ENCODE results near the gene GLOD5.

The GLOD5 gene

DNA sequence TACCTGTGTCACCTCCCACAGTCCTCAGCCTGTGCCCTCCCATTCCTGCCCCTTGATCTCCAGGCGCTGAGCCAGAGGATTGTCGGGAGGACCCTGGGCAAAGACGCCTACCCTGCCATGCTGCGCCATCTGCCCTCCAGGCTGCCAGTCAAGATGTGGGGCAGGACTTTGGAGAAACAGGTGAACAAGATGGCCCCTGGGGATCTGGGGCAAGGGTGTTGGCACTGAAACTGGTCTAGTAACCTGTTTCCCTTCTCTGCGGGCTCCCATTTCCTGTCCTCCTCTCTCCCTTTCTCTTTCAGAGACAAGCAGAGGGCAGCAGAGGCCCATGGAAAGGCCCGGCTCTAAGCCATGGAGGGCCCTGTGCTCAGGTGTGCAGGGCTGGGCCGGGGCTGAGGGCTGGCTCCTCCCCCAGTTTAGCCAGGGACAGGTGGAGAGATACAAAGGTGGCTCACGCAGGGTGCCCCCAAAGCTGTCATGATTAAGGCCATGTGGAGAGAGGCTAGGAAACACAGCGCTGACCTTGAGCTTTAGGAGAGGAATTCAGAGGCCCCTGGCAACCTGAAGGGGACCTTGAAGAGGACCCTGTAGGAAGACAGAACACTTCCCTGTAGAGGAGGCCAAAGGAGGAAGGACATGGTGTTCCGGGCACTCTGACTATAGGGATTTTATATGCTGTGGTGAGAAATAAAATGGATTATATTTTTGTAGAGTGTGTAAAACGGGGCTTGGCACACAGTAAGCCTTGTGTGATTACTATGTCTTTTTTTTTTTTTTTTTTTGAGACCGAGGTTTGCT is at the start of gene GLOD5:
GLOD5 (plus strand) TSS at position 74 of the 798 bp plus-strand sequence; CDS start at position 118, 44 bp downstream.
- DNase-seq (ENCODE audit: low read depth in 2 of 2): no peak

DNA sequence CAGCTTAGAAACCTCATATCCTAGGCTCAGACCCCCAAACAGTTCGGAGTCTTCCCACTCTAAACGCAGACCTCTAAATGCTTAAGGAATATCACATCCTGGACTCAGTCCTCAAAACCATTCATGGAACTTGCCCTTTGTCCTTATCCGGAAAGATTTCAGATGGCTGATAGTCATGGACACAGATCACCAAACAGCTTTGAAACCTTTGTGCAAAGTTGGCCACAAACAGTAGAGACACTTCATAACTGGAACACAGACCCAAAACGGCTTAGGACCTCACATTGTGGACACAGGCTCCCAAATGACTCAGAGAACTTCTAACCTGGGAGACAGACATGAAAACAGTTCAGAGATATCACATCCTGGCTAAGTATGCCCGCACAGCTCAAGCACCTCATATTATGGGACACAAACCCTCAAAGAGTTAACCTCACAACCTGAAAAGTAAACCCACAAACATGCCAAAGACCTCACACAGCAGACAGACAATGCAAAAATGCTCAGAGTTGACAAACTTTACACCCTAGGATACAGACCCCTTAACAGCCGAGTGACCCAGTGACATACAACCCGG is 49.5 kb upstream of the GLOD5 start:
- DNase-seq (ENCODE audit: low read depth in 2 of 2): no peak

DNA sequence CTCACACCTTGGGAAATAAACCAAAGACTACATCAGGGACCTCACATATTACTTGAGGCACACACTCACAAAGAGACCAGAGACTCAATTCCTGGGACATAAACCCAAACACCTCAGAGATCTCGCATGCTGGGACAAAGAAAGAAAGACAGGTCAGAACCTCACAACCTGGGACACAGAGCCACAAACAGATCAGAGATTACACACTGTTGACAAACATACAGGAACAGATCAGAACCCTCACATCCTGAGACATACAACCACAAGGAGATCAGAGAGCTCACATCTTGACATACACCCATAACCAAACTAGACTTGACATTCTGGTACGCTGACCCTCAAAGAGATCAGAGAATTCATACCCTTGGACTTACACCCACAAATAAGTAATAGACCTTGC is 47.7 kb upstream of the GLOD5 start:
- DNase-seq (ENCODE audit: low read depth in 2 of 2): no peak

DNA sequence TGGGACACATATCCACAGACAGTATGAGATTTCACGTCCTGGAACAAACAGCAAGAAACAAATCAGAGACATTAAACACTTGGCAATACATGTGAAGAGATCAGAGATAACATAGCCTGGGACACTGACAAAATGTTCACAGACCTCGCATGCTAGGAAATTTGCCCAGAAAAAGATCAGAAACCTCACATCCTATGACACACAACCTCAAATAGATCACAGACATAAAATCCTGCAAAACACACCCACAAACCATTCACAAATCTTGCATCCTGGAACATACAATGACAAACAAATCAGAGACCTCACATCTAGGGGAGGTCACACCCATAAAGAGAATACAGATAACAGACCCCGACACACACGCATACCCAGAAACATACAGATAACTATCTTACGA is 47.0 kb upstream of the GLOD5 start:
- no peak for DNase-seq (ENCODE audit: low read depth in 2 of 2)

DNA sequence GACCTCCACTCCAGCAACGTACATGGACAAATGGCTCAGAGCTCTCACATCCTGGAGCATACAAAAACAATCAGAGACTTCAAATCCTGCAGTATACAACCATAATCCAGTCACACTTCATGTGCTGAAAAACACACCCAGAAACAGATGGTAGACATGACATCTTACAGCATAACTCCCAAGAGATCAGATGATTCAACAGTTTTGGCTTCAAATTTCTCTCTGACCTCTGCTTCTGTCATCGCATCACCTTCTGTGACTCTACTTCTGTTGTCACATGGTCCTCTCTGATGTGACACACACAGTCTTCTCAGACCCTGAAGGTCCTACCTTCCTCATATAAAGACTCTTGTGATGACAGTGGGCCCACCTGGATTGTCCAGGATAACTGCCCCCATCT is 46.5 kb upstream of the GLOD5 start:
- no peak for DNase-seq (ENCODE audit: low read depth in 2 of 2)

DNA sequence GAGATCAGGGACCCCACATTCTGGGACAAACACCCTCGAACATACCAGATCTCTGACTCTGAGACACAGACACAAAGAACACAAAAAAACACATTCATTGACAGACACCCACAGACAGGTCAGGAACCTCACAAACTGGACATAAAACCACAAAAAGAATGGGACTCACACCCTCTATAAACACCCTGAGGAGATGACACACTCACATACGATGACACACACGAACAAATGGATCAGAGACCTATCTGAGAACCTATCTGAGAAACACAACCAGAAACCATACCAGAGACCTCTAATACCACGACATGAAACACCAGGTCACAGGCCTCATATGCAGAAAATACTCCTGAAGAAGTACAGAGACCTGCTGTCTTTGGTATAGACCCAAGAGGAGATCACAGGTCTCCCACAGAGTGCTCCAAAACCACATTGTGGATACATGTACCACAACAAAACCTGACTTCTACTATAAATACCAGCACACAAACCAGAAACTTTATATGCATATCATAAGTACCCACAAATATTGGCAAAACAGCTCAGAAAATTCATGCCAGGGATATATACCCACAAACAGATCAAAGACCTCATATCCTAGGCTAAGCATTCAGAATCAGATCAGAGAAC is 45.6 kb upstream of the GLOD5 start:
- DNase-seq (ENCODE audit: low read depth in 2 of 2): no peak

DNA sequence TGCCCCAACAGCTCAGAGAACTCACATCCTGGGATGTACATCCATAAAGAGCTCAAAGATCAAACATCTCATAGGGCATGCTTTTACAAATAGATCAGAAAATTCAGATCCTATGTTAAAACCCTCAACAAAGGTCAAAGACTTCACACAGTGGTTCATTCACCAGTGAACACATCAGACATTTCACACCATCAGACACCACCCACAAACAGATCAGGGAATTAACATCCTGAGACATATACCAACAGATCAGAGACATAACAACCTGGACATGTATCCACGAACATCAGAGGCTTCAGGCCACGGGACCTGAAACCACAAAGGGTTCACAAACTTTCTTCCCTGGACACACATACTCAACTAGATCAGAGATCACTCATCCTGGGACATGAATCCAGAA is 41.6 kb upstream of the GLOD5 start:
- no peak for DNase-seq (ENCODE audit: low read depth in 2 of 2)

DNA sequence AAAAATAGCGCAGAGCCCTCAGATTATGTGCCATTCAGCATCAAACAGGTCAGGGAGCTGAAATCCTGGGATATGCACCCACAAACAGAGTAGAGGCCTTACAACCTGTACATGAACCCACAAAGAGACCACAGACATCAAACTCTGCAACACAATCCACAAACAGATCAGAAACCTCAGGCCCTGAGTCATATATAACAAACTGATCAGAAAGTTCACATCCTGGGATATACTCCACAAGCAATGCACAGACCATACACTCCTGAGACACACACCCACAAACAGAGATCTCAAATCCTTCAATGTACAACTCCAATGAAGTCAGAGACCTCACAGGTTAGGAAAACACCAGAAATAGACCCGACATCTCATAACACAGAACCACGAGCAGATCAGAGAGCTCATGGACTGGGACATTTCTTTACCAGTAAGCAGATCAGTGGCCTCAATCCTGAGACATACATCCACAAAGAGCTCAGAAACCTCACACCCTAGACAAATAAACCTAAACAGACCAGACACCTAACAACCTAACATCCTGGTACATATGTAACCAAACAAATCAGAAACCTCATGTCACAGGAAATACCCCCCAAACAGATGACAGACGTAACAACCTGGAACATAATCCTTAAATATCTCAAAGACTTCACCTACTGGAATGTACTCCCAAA is 40.8 kb upstream of the GLOD5 start:
- no peak for DNase-seq (ENCODE audit: low read depth in 2 of 2)

DNA sequence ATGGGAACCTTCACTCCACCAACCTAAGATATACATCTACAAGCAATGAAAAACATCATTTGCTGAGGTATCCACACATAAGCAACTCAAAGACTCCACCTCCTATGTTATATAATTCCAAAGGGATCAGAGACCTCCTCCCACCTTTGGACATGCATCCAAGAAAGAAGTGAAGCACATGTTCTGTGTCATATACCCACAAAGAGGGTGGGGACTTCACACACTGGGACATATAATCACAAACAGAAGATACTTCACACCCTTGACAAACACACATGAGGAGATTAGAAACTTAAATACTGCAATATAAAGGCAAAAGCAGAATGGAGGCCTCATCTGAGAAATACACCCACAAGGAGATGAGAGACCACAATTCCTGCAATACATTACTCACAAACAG is 39.6 kb upstream of the GLOD5 start:
- no peak for DNase-seq (ENCODE audit: low read depth in 2 of 2)

DNA sequence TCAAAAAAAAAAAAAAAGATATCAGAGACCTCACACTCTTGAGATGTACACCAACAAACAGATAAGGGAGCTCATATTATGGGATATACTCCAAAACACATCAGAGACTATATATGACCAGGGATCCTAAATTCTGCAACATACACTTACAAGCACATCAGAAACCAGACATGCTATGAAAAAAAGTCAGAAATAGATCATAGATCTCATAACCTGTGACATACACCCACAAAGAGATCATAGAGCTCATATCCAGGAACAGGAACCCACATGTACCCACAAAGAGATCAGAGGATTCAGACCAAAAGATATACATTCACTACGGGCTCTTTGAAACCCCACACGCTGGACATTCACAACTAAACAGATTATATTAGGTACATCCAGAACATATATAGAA is 35.0 kb upstream of the GLOD5 start:
- DNase-seq (ENCODE audit: low read depth in 2 of 2): no peak

DNA sequence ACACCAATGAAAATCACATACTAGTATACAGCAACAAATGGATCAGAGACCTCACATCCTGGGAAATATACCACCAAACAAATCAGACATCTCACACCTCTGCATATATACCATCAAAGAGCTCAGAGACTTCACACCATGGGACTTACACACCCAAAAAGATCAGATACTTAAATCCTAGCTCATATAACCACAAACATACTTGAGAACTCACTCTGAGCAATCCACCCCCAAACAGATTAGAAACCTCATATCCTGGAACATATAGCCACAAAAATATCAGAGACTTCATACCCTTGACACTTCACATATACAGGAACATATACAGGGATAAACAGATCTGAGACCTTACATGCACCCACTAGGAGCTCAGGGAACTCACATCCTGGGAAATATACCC is 32.9 kb upstream of the GLOD5 start:
- DNase-seq (ENCODE audit: low read depth in 2 of 2): no peak

DNA sequence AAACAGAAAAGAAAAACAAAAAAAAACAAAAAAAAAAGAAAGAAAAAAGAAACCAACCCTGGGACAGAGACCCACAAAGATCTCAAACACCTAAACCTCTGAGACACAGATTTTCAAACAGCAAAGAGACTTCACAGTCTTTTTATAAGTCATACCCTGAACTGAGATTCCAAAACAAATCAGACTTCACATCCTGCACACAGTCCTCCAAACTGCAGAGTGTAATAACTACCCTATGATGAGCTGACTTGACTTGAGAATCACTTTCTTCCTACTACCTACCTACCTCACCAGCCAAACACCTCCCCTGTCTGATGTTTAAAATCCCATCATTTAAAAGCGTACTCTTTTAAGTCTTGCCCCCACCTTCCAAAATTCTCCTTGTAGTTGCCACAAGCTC is 25.2 kb upstream of the GLOD5 start:
- DNase-seq (ENCODE audit: low read depth in 2 of 2): no peak

DNA sequence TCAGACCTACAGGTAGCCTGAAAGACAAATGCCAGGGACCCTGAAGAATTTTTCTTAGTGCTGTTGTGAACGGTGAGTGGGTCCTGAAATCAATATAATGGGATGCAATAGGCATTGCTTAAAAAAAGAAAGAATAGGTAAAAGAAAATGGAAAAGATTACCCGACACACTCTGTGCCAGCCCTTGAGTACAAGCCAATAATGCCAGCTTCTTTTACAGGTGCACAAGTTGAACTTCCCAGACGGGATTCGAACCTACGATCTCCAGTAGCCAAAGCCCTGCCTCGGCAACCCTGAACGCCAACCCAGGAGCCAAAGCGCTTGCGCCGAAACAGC is 24.7 kb upstream of the GLOD5 start:
- no peak for DNase-seq (ENCODE audit: low read depth in 2 of 2)

DNA sequence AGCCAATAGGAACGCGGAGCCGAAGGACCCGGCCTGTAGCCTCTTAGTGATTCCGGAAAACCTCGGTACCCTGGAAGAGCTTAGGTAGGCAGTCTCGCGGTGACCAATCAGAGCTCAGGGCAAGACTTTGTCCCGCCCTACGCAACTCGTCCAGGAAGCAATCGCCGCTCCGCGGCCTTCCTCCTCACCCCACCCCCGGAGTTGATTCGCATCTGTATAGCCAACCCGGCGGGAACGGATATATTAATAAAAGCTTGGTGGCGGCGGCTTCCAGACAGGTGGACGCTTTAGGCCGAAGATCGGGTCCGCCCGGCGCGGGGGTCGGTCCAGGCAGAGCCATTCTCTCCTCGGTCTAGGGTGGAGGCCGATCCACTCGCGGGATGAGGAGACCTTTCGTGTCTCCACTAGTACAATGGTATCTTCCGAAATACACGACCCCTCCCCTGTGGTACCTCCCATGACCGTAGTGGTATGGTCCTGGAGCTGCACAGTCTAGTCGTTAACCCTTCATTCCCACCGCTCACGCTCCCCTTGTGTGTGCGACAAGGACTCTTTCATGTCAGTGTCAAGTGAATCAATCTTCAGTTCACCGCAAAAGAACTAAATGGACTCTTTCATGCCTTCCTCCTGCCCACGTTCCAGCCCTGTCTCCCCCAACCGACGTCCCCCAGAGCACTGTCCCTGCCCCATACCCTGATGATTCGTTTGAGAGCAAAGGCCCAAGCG is 24.2 kb upstream of the GLOD5 start:
- peak; percentile 74 to 81 for DNase-seq (ENCODE audit: low read depth in 2 of 2)

DNA sequence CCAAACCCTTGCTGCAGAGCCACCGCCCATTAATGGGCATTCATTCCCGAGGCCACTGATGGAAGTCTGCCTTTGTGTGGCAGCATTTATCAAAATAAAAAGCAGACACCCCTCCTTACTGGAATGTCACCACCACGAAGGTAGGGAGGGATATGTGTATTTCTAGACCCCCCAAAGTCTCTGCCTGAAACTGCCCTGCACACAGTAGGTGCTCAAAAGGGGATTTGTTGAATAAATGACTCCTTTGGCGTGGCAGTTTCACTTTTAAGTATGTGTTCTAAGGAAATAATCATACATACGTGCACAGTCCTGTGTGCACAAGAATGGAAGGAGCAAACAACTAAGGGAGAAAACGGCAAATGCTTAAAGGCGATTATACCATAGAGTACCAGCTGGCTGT is 23.6 kb upstream of the GLOD5 start:
- DNase-seq (ENCODE audit: low read depth in 2 of 2): no peak

DNA sequence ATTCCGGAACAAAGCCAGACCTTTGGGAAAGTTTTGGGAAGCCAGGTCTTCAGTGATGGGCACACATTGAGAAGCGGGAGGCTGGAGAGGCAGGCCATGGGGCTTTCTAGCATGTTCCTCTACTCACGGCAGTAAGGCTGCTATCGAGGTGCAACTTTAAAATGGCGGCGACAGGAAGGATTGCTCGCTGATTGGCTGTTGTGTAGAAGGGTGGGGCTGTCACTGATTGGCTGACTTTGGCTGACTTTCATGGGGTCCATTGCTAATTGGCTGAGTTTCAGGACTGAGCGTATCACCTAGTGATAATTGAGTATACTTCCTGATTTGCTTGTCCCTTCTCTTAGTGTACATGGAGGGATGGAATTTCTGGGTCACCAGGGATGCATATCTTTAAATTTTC is 19.7 kb upstream of the GLOD5 start:
- no peak for DNase-seq (ENCODE audit: low read depth in 2 of 2)

DNA sequence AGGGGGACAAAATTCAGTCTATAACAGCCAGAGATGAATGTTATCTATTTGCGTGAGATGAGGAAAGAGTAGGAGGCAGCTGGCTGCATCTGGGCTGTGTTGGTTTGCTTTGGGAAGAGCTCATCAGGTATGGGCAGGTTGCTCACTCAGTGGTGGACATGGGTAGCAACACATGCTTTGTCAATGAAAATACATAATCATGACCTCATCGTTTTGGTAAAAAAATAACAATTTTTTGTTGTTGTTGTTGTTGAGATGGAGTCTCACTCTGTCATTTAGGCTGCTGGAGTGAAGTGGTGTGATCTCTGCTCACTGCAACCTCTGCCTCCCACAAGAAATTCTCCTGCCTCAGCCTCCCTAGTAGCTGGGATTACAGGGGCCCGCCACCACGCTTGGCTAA is 16.3 kb upstream of the GLOD5 start:
- no peak for DNase-seq (ENCODE audit: low read depth in 2 of 2)

DNA sequence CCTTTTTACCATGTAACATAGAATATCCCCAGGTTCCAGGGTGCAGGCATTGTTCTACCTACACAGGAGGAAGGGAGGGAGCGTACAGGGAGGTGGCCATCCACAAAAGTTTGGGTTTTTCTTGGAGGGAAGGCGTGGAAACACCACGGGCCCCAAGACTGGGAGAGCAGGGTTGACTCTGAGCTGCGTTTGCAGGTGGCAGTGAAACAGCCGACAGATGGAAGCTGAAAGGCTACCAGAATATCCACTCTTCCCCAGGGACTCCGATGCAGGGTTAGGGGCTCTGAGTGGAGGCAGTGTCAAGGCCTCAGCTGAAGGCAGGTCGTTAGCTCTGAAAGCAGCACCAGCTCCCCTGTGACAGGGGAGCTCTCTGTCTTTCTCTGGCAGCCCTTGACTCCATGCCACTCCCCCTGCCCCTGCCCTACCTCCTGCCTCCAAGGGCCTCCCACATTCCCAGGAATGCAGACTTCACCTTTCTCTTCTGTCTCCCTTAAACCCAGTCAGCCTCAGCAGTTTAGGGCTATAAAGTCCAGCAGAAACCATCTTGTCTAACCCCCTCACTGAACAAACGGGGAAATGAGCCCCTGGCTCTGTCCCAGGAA is 14.0 kb upstream of the GLOD5 start:
- DNase-seq (ENCODE audit: low read depth in 2 of 2): no peak

DNA sequence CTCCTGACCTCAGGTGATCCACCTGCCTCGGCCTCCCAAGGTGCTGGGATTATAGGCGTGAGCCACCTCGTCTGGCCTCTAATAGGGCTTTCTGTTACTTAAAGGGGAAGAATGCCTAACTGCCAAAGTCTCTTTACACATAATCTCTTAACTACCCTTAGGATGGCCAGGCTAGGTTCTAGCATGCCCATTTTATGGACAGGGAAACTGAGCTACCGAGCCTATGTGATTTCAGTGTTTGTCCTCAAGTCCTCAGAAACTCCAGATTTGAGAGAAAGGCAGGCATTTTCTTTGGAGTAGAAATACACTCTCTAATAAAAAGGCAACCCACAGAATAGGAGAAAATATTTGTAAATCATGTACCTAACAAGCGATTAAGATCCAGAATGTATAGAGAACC is 12.4 kb upstream of the GLOD5 start:
- no peak for DNase-seq (ENCODE audit: low read depth in 2 of 2)

DNA sequence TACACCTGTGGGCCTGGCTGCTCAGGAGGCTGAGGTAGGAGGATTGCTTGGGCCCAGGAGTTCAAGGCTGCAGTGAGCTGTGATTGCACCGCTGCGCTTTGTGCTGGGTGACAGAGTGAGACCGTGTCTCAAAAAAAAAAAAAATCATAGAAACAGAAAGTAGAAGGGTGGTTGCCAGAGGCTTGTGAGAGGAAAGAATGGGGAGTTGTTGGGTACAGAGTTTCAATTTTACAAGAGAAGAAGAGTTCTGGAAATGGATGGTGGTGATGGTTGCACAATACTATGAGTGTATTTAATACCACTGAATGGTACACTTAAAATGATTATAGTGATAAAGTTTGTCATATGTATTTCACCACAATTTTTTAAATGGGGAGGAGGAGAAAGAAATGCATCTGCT is 10.2 kb upstream of the GLOD5 start:
- no peak for DNase-seq (ENCODE audit: low read depth in 2 of 2)

DNA sequence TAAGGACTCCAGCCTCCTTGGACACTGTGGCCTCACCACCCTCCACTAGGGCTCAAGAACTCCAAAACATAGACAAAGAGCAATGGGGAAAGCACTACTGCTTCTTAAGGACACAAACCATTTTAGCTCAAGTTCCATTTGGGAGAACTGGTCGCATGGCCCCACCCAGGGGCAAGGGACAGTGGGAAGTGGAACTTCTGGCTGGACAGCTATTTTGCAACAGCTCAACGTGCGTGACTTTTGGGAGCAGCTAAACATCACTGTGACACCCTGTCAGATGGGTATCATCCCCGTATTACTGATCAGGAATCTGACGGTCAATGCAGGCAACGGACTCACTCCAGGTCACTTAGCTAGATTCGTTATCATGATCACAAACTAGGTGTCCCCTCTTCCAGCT is 9.0 kb upstream of the GLOD5 start:
- no peak for DNase-seq (ENCODE audit: low read depth in 2 of 2)

DNA sequence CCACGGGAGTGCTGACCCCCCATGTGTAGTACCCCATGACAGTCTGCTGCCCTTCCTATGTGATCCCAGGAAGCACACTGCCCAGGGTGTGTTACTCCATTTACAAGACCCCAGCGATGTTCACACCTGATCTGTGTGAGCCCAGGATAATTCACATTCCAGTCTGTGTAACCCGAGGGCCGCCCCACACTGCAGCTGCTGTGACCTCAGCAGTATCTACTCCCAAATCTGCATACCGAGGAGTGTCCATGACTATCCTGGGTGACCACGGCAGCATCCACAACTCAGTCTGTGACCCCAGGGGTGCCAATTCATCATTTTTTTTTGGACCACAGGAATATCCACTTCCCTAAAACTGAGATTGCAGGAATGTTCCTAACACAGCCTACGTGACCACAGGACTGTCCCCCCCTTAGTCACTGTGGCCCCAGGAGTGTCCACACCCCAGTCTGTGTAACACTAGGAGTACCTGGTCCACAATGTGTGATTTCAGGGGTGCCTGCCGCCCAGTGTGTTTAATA is 7.8 kb upstream of the GLOD5 start:
- DNase-seq (ENCODE audit: low read depth in 2 of 2): no peak
